IMR-90 (cell line): ENCODE results near the gene AHNAK. TPM values are rescaled to one million over a fixed set of nuclear protein-coding genes. Genes with fewer than 3 reads are reported as not detected.

Source experiments
- ATAC-seq: fragments of 200-7000 bp; cut with Tn5 transposase; 2 replicates; pipeline ENCODE4 v1.9.1; 2020; ENCODE audit warnings: low read depth, mild to moderate bottlenecking, moderate library complexity
- BruUV-seq: library from RNA; stranded (reverse); fragments of 400-500 nt; replicated peaks from 2 replicates; lab custom pipeline; 2021; lab: Mats Ljungman, UMichigan
- CTCF ChIA-PET: fragments of 300-600 bp; formaldehyde crosslinking; extraction: SDS; loops from one replicate; lab custom pipeline; 2021; ENCODE audit warnings: antibody characterized with exemption; lab: Yijun Ruan, JAX
- POLR2A ChIA-PET: fragments of 300-600 bp; sonication (Branson Sonifier 250); formaldehyde crosslinking; loops from one replicate; lab custom pipeline; 2022; ENCODE audit warnings: antibody characterized with exemption; ENCODE audit not compliant: unreplicated experiment; lab: Charles Lee
- DNase-seq: peaks from one replicate; pipeline ENCODE4 v3.0.0; 2013
- H2AFZ ChIP-seq: replicated peaks from 2 replicates; pipeline ENCODE3; 2013; ENCODE audit warnings: low read length, mild to moderate bottlenecking; ENCODE audit not compliant: poor library complexity
- H2AK5ac ChIP-seq: 2 replicates; pipeline ENCODE4 v1.6.1; 2013; ENCODE audit warnings: low read depth, low read length, inconsistent platforms
- H2AK9ac ChIP-seq: replicated peaks from 2 replicates; pipeline ENCODE3; 2013; ENCODE audit warnings: mild to moderate bottlenecking, low read depth, low read length, moderate library complexity; ENCODE audit not compliant: poor library complexity
- H2BK120ac ChIP-seq: 2 replicates; pipeline ENCODE4 v1.6.1; 2013; ENCODE audit warnings: low read depth, low read length, inconsistent platforms
- H2BK15ac ChIP-seq: 3 replicates; pipeline ENCODE4 v1.6.1; 2013; ENCODE audit warnings: low read depth, low read length, inconsistent platforms
- H2BK20ac ChIP-seq: 2 replicates; pipeline ENCODE4 v1.6.1; 2013; ENCODE audit warnings: low read depth, mild to moderate bottlenecking, inconsistent platforms, low read length, moderate library complexity
- H2BK5ac ChIP-seq: 2 replicates; pipeline ENCODE4 v1.6.1; 2013; ENCODE audit warnings: mild to moderate bottlenecking, low read depth, low read length, inconsistent platforms; ENCODE audit not compliant: poor library complexity, severe bottlenecking
- H3K14ac ChIP-seq: replicated peaks from 2 replicates; pipeline ENCODE4 v1.6.1; 2013; ENCODE audit warnings: low read depth, low read length, inconsistent platforms
- H3K18ac ChIP-seq: 2 replicates; pipeline ENCODE4 v1.6.1; 2013; ENCODE audit warnings: low read depth, low read length, control low read depth
- H3K23ac ChIP-seq: 2 replicates; pipeline ENCODE4 v1.6.1; 2013; ENCODE audit warnings: low read depth, low read length, inconsistent platforms
- H3K27ac ChIP-seq: 2 replicates; pipeline ENCODE4 v1.5.1; 2013; ENCODE audit warnings: mild to moderate bottlenecking, control low read depth, low read length; ENCODE audit not compliant: insufficient read depth
- H3K27me3 ChIP-seq: 2 replicates; pipeline ENCODE4 v1.6.1; 2013; ENCODE audit warnings: low read length; ENCODE audit not compliant: control insufficient read depth, insufficient read depth
- H3K36me3 ChIP-seq: 2 replicates; pipeline ENCODE4 v1.6.1; 2013; ENCODE audit warnings: low read length, mixed read lengths; ENCODE audit not compliant: control insufficient read depth, insufficient read depth
- H3K4ac ChIP-seq: 2 replicates; pipeline ENCODE4 v1.6.1; 2013; ENCODE audit warnings: low read depth, low read length, inconsistent platforms
- H3K4me1 ChIP-seq: 2 replicates; pipeline ENCODE4 v1.6.1; 2013; ENCODE audit warnings: low read length, mixed read lengths; ENCODE audit not compliant: control insufficient read depth, insufficient read depth
- H3K4me2 ChIP-seq: 2 replicates; pipeline ENCODE4 v1.6.1; 2013; ENCODE audit warnings: low read depth, mild to moderate bottlenecking, control low read depth, low read length, moderate library complexity
- H3K4me3 ChIP-seq: 2 replicates; pipeline ENCODE4 v1.5.1; 2013; ENCODE audit warnings: low read depth, mild to moderate bottlenecking, control low read depth, low read length, moderate library complexity; ENCODE audit not compliant: insufficient read depth
- H3K56ac ChIP-seq: 2 replicates; pipeline ENCODE4 v1.6.1; 2013; ENCODE audit warnings: low read length, inconsistent platforms; ENCODE audit not compliant: insufficient read depth; ENCODE audit errors: extremely low read depth
- H3K79me1 ChIP-seq, 2 experiments: 2 replicates each; pipeline ENCODE4 v1.6.1; 2013; ENCODE audit warnings: low read length in 2 of 2, inconsistent platforms in 1 of 2, low read depth in 1 of 2
- H3K9ac ChIP-seq: 2 replicates; pipeline ENCODE4 v1.6.1; 2013; ENCODE audit warnings: low read depth, low read length, control low read depth
- H3K9me1 ChIP-seq: 2 replicates; pipeline ENCODE4 v1.6.1; 2013; ENCODE audit warnings: low read length, inconsistent platforms; ENCODE audit not compliant: insufficient read depth
- H3K9me3 ChIP-seq: 2 replicates; pipeline ENCODE4 v1.6.1; 2013; ENCODE audit warnings: low read length; ENCODE audit not compliant: control insufficient read depth, insufficient read depth
- H4K20me1 ChIP-seq: 2 replicates; pipeline ENCODE4 v1.6.1; 2013; ENCODE audit warnings: low read length, inconsistent platforms; ENCODE audit not compliant: insufficient read depth
- H4K5ac ChIP-seq: 2 replicates; pipeline ENCODE4 v1.6.1; 2013; ENCODE audit warnings: mild to moderate bottlenecking, low read depth, low read length, control low read depth
- H4K8ac ChIP-seq, 2 experiments: 2 replicates each; pipeline ENCODE4 v1.6.1; 2013; ENCODE audit warnings: low read depth in 2 of 2, low read length in 2 of 2, control low read depth in 1 of 2, inconsistent platforms in 1 of 2
- H4K91ac ChIP-seq: 2 replicates; pipeline ENCODE4 v1.6.1; 2013; ENCODE audit warnings: low read depth, low read length, inconsistent platforms; ENCODE audit not compliant: insufficient read depth
- BHLHE40 ChIP-seq: fragments of 150-350 bp; IDR thresholded peaks from 2 replicates; pipeline ENCODE4 v1.6.1; 2016; ENCODE audit warnings: mild to moderate bottlenecking, low read depth, low read length
- CEBPB ChIP-seq: IDR thresholded peaks from 2 replicates; pipeline ENCODE4 v1.6.1; 2012; ENCODE audit warnings: low read depth, low read length, improper control_type of control experiment
- CHD1 ChIP-seq: IDR thresholded peaks from 2 replicates; pipeline ENCODE4 v1.6.1; 2012; ENCODE audit warnings: low read depth, low read length, improper control_type of control experiment
- ELK1 ChIP-seq: fragments of 150-350 bp; IDR thresholded peaks from 2 replicates; pipeline ENCODE4 v1.6.1; 2016; ENCODE audit warnings: low read depth, mild to moderate bottlenecking, low read length, moderate library complexity, borderline replicate concordance
- MAFK ChIP-seq: IDR thresholded peaks from 2 replicates; pipeline ENCODE4 v1.6.1; 2012; ENCODE audit warnings: low read depth, low read length, improper control_type of control experiment
- MXI1 ChIP-seq: IDR thresholded peaks from 2 replicates; pipeline ENCODE4 v1.6.1; 2012; ENCODE audit warnings: low read depth, mild to moderate bottlenecking, low read length, moderate library complexity, borderline replicate concordance
- NFE2L2 ChIP-seq: fragments of 150-350 bp; IDR thresholded peaks from 2 replicates; pipeline ENCODE4 v1.6.1; 2016; ENCODE audit warnings: low read depth, mild to moderate bottlenecking, low read length
- RAD21 ChIP-seq: IDR thresholded peaks from 2 replicates; pipeline ENCODE4 v1.6.1; 2012; ENCODE audit warnings: low read length, improper control_type of control experiment
- RCOR1 ChIP-seq: IDR thresholded peaks from 2 replicates; pipeline ENCODE4 v1.6.1; 2012; ENCODE audit warnings: mild to moderate bottlenecking, low read length, improper control_type of control experiment; ENCODE audit not compliant: insufficient replicate concordance
- RFX5 ChIP-seq: IDR thresholded peaks from 2 replicates; pipeline ENCODE4 v1.8.0; 2012; ENCODE audit warnings: low read depth, mild to moderate bottlenecking, low read length, moderate library complexity
- WGBS, 2 experiments: methylation state at CpG; one replicate each; pipeline versions ENCODE4 v1.1.5 to v1.1.7; 2013; ENCODE audit warnings: missing lambda C conversion rate in 2 of 2; ENCODE audit not compliant: insufficient read length in 1 of 2; ENCODE audit errors: extremely low coverage in 2 of 2; 5-methylcytosine and 5-hydroxymethylcytosine counted together
- dilution Hi-C: fragments of 300-500 bp; cut with HindIII; formaldehyde crosslinking; loops from one replicate; pipeline ENCODE4 v1.14.3; 2018; ENCODE audit warnings: low sequenced_read_pairs; ENCODE audit not compliant: unreplicated experiment
- in situ Hi-C: fragments of 300-500 bp; cut with MboI; formaldehyde crosslinking; loops from 3 replicates; pipeline ENCODE4 v1.14.3; 2019; ENCODE audit warnings: low sequenced_read_pairs, inconsistent platforms, mixed read lengths
- intact Hi-C: fragments of 100-400 bp; cut with micrococcal nuclease; formaldehyde crosslinking; loops from 2 replicates; pipeline ENCODE4 v1.10.0; 2022
- polyA plus RNA-seq, 3 experiments: library from polyadenylated mRNA; depleted of rRNA; stranded (reverse); fragments of >200 nt; gene quantifications; 2 replicates each; pipeline ENCODE4 v1.2.3, GENCODE V29; 2012; ENCODE audit warnings: low replicate concordance in 1 of 3
- total RNA-seq: library from RNA; depleted of rRNA; stranded (reverse); fragments of >200 nt; gene quantifications from 2 replicates; pipeline ENCODE4 v1.2.3, GENCODE V29; 2012

The AHNAK gene
- total and polyA plus RNA-seq, 2 of the 4 experiments (the other 2 are of a cell fraction): 95.1 to 695 TPM

GRCh38 chr11:62427630-62428233, 118.9 kb downstream of the AHNAK start:
- CTCF ChIA-PET: interaction anchor here (1.2 to 2.1 kb wide), 2 partner anchors 32 to 133 kb away, joined by 3 to 7 read pairs; no protein-coding TSS in a partner anchor
- peak overlapping the region; percentile 90; the same call in 2 of the 3 replicates for H2BK15ac ChIP-seq
- H3K4me1 ChIP-seq: peaks cover 26% of the 10 kb centered on the region
- peak overlapping the region; percentile 92 for H2AK9ac ChIP-seq
- no peaks in the 10 kb centered on the region for H3K9me3 ChIP-seq
- H3K4me3 ChIP-seq: no peak overlapping the region
- H3K4ac ChIP-seq: peak overlapping the region; percentile 81
- peak overlapping the region; percentile 96 for H4K91ac ChIP-seq
- no peaks in the 10 kb centered on the region for H3K27me3 ChIP-seq
- H2AFZ ChIP-seq: peak overlapping the region; percentile 82
- peaks cover 22% of the 10 kb centered on the region for H3K9me1 ChIP-seq
- peak overlapping the region; percentile 97 for H3K23ac ChIP-seq
- no TSS peak for BruUV-seq
- POLR2A ChIA-PET: no interaction called here
- peak overlapping the region; percentile 90 for H4K5ac ChIP-seq
- 68% methylated on average over 2 of the region's 6 CpGs; no CpG with 5 or more reads in 1 of the 2 experiments for WGBS, 2 experiments
- H3K14ac ChIP-seq: peak overlapping the region; percentile 21
- dilution Hi-C loops: no loop called here
- peak; percentile 58; the same call in 1 of the 2 replicates for TF ChIP-seq CEBPB
- TF ChIP-seq ELK1: no peak
- no peak for TF ChIP-seq RAD21
- no peak for TF ChIP-seq RFX5
- TF ChIP-seq MXI1: no peak
- no peak for TF ChIP-seq RCOR1
- peak; percentile 30; the same call in 1 of the 2 replicates for TF ChIP-seq BHLHE40
- no peak for TF ChIP-seq CHD1
- peak; percentile 47 for TF ChIP-seq MAFK
- TF ChIP-seq NFE2L2: peak; percentile 71
- peak overlapping the region; percentile 98 for H3K18ac ChIP-seq
- in situ Hi-C loops: no loop called here
- H4K20me1 ChIP-seq: no peaks in the 10 kb centered on the region
- H2AK5ac ChIP-seq: peak overlapping the region; percentile 98
- intact Hi-C loops: no loop called here
- H3K56ac ChIP-seq: peak overlapping the region; percentile 29; the same call in 1 of the 2 replicates
- H2BK120ac ChIP-seq: peak overlapping the region; percentile 89
- H4K8ac ChIP-seq: peak overlapping the region; percentile 32 to 93; a peak in 3 of 4 replicates
- ATAC-seq (no peak), DNase-seq (peak; percentile 58)
- H3K9ac ChIP-seq: 0 out of 2 replicates have a peak overlapping the region, but pooled peaks have one; percentile 7
- H3K36me3 ChIP-seq: no peaks in the 10 kb centered on the region
- H2BK20ac ChIP-seq: peak overlapping the region; percentile 76
- H3K79me1 ChIP-seq: peaks cover 0 to 34% of the 10 kb centered on the region in 2 experiments; a peak in 2 of 4 replicates
- peak overlapping the region; percentile 78 for H3K27ac ChIP-seq
- peak overlapping the region; percentile 90 for H2BK5ac ChIP-seq
- H3K4me2 ChIP-seq: peak overlapping the region; percentile 68
